Heart left ventricle (tissue), 13 donors: Measurements from ENCODE around the gene TSPOAP1.

Experiments
- CTCF ChIP-seq, 12 donors: fragments of 200-600 bp; sonication (generic) in 4 of 12; IDR thresholded peaks; one replicate each; pipeline versions ENCODE4 v1.5.0 to v1.8.0; 2018 to 2022; ENCODE audit warnings: antibody characterized with exemption in 12 of 12, mild to moderate bottlenecking in 5 of 12
- POLR2A ChIP-seq, 2 donors: fragments of 450-650 bp; IDR thresholded peaks; one replicate each; pipeline ENCODE4 v1.6.1; 2017; ENCODE audit warnings: antibody characterized with exemption in 2 of 2, mild to moderate bottlenecking in 2 of 2, moderate library complexity in 2 of 2
- donor health status: ischemic (EF 13 %, LVEDD 7.1; RV severe dilation, severe dysfunction).
- donor health status: DM: no; HTN: yes; CAD: no.
- donor health status: DM: no; HTN: no; CAD: no.
- donor health status: ischemic (EF 25% LVEDD 6.9; RV normal size, moderate dysfunction).
- donor health status: ischemic (EF 25% LVEDD 5.7; RV mildly dilated, moderate dysfunction).
- donor health status: ischemic (EF 35%, LVEDD 5.7; RV mildly dilated, moderate dysfunction).
- donor health status: nonischemic (EF 11% LVEDD 7.7; RV severe dilation, severe dysfunction).
- donor health status: DM: yes; HTN: yes; CAD: no.
- donor health status: PGD.
- donor health status: ischemic (EF 29% LVEDD 5.4; RV normal size, mild dysfunction).
- donor health status: nonischemic (EF 23%, LVEDD 6.1; RV moderate dilation, normal function).

- TF ChIP-seq CTCF (IDR thresholded peaks at IDR 0.05) = no peak
- TF ChIP-seq POLR2A (IDR thresholded peaks at IDR 0.05) = no peak
These were observed 15.6 kb upstream of the TSPOAP1 start for GRCh38 chr17:58344047-58344790.
